ENCODE results near the gene ANXA5. TPM values are rescaled to one million over a fixed set of nuclear protein-coding genes. Genes with fewer than 3 reads are reported as not detected.

The ANXA5 gene
- total and polyA plus RNA-seq, 2 donors (not counting 1 experiment from before 2014, with no cell fraction given), result 602 to 2,025 TPM

- Histone ChIP-seq H2AFZ (ENCODE audit: low read length) (no peak overlapping the region), H3K27ac (ENCODE audit: insufficient read depth, low read length) (no peak overlapping the region), H3K27me3 (ENCODE audit: control insufficient read depth, insufficient read depth, low read length) (no peaks in the 10 kb centered on the region), H3K79me2 (ENCODE audit: control insufficient read depth, insufficient read depth, low read length) (peaks cover 72% of the 10 kb centered on the region), H3K4me2 (ENCODE audit: extremely low read depth, insufficient read depth, low read length) (no peak overlapping the region), H4K20me1 (ENCODE audit: control insufficient read depth, extremely low read depth, insufficient read depth, low read length) (peaks cover 4% of the 10 kb centered on the region), H3K36me3 (ENCODE audit: control insufficient read depth, insufficient read depth, low read length) (peaks cover 29% of the 10 kb centered on the region), H3K9ac (ENCODE audit: insufficient read depth, low read length) (no peak overlapping the region), H3K4me3 (replicated peaks in 1 of 4; ENCODE audit: control extremely low read depth in 1 of 4, insufficient read depth in 1 of 4, low read depth in 3 of 4, low read length in 4 of 4) (no peak overlapping the region), H3K9me3 (ENCODE audit: control insufficient read depth, insufficient read depth, low read depth, low read length) (no peaks in the 10 kb centered on the region), H3K4me1 (ENCODE audit: control insufficient read depth, extremely low read depth, insufficient read depth, low read length) (peaks cover 8% of the 10 kb centered on the region)
- no peak for DNase-seq (ENCODE audit: low read depth in 2 of 2)
- TF ChIP-seq EZH2 (IDR thresholded peaks at IDR 0.05; ENCODE audit: low read length, missing control alignments), result no peak
- no peak for TF ChIP-seq CTCF (conservative IDR thresholded peaks at IDR 0.05 in 1 of 2, IDR thresholded peaks at IDR 0.05 in 1 of 2; ENCODE audit: low read depth in 1 of 2, low read length in 2 of 2)
These were observed 12.8 kb downstream of the ANXA5 start for GRCh38 chr4:121684016-121684415.

- H3K27ac ChIP-seq (ENCODE audit: insufficient read depth, low read length), result no peak overlapping the region
- H3K9me3 ChIP-seq (ENCODE audit: control insufficient read depth, insufficient read depth, low read depth, low read length), result no peaks in the 10 kb centered on the region
- no peaks in the 10 kb centered on the region for H3K4me1 ChIP-seq (ENCODE audit: control insufficient read depth, extremely low read depth, insufficient read depth, low read length)
- no peaks in the 10 kb centered on the region for H3K27me3 ChIP-seq (ENCODE audit: control insufficient read depth, insufficient read depth, low read length)
- no peak overlapping the region for H3K4me2 ChIP-seq (ENCODE audit: extremely low read depth, insufficient read depth, low read length)
- H3K36me3 ChIP-seq (ENCODE audit: control insufficient read depth, insufficient read depth, low read length), result peaks cover 27% of the 10 kb centered on the region
- TF ChIP-seq EZH2 (IDR thresholded peaks at IDR 0.05; ENCODE audit: low read length, missing control alignments) (no peak), CTCF (conservative IDR thresholded peaks at IDR 0.05 in 1 of 2, IDR thresholded peaks at IDR 0.05 in 1 of 2; ENCODE audit: low read depth in 1 of 2, low read length in 2 of 2) (no peak)
- H3K4me3 ChIP-seq (replicated peaks in 1 of 4; ENCODE audit: control extremely low read depth in 1 of 4, insufficient read depth in 1 of 4, low read depth in 3 of 4, low read length in 4 of 4), result no peak overlapping the region
- H4K20me1 ChIP-seq (ENCODE audit: control insufficient read depth, extremely low read depth, insufficient read depth, low read length), result peaks cover 2% of the 10 kb centered on the region
- peaks cover 58% of the 10 kb centered on the region for H3K79me2 ChIP-seq (ENCODE audit: control insufficient read depth, insufficient read depth, low read length)
- no peak for DNase-seq (ENCODE audit: low read depth in 2 of 2)
- H3K9ac ChIP-seq (ENCODE audit: insufficient read depth, low read length), result no peak overlapping the region
- H2AFZ ChIP-seq (ENCODE audit: low read length), result no peak overlapping the region
These were observed 16.2 kb downstream of the ANXA5 start for GRCh38 chr4:121680571-121680970.

GRCh38 chr4:121679951-121680350 lies 16.8 kb downstream of the ANXA5 start:
- no peak overlapping the region for H3K27ac ChIP-seq (ENCODE audit: insufficient read depth, low read length)
- no peak overlapping the region for H3K9ac ChIP-seq (ENCODE audit: insufficient read depth, low read length)
- peaks cover 23% of the 10 kb centered on the region for H3K36me3 ChIP-seq (ENCODE audit: control insufficient read depth, insufficient read depth, low read length)
- no peaks in the 10 kb centered on the region for H4K20me1 ChIP-seq (ENCODE audit: control insufficient read depth, extremely low read depth, insufficient read depth, low read length)
- H2AFZ ChIP-seq (ENCODE audit: low read length), result no peak overlapping the region
- DNase-seq (ENCODE audit: low read depth in 2 of 2), result no peak
- H3K79me2 ChIP-seq (ENCODE audit: control insufficient read depth, insufficient read depth, low read length), result peaks cover 54% of the 10 kb centered on the region
- H3K4me3 ChIP-seq (replicated peaks in 1 of 4; ENCODE audit: control extremely low read depth in 1 of 4, insufficient read depth in 1 of 4, low read depth in 3 of 4, low read length in 4 of 4), result no peak overlapping the region
- no peaks in the 10 kb centered on the region for H3K9me3 ChIP-seq (ENCODE audit: control insufficient read depth, insufficient read depth, low read depth, low read length)
- H3K4me1 ChIP-seq (ENCODE audit: control insufficient read depth, extremely low read depth, insufficient read depth, low read length), result no peaks in the 10 kb centered on the region
- no peak overlapping the region for H3K4me2 ChIP-seq (ENCODE audit: extremely low read depth, insufficient read depth, low read length)
- no peaks in the 10 kb centered on the region for H3K27me3 ChIP-seq (ENCODE audit: control insufficient read depth, insufficient read depth, low read length)
- TF ChIP-seq CTCF (conservative IDR thresholded peaks at IDR 0.05 in 1 of 2, IDR thresholded peaks at IDR 0.05 in 1 of 2; ENCODE audit: low read depth in 1 of 2, low read length in 2 of 2), result no peak
- TF ChIP-seq EZH2 (IDR thresholded peaks at IDR 0.05; ENCODE audit: low read length, missing control alignments), result no peak
